GM18907 (cell line): ENCODE measurements around the gene PGRMC2.

ENCODE experiments used
- ATAC-seq: cut with Tn5 transposase; IDR thresholded peaks from one replicate; pipeline ENCODE4 v1.9.1; 2021; ENCODE audit warnings: mild to moderate bottlenecking, moderate library complexity; ENCODE audit not compliant: unreplicated experiment

PGRMC2 gene

GRCh38 chr4:128299848-128300247, 12.2 kb upstream of the PGRMC2 start:
- no peak for ATAC-seq

- no peak for ATAC-seq
Measured at GRCh38 chr4:128298852-128299251, 11.2 kb upstream of the PGRMC2 start.

- no peak for ATAC-seq
Measured at GRCh38 chr4:128298146-128298758, 10.6 kb upstream of the PGRMC2 start.

GRCh38 chr4:128295255-128295654, 7.6 kb upstream of the PGRMC2 start:
- ATAC-seq, result no peak

- ATAC-seq, result no peak
Measured at GRCh38 chr4:128294464-128294863, 6.9 kb upstream of the PGRMC2 start.

- no peak for ATAC-seq
Measured at GRCh38 chr4:128292349-128292748, 4.7 kb upstream of the PGRMC2 start.

- ATAC-seq, result no peak
Measured at GRCh38 chr4:128291096-128291495, 3.5 kb upstream of the PGRMC2 start.

- no peak for ATAC-seq
Measured at GRCh38 chr4:128290526-128290925, 2.9 kb upstream of the PGRMC2 start.

- ATAC-seq, result no peak
Measured at GRCh38 chr4:128289523-128290158, 2.0 kb upstream of the PGRMC2 start.

GRCh38 chr4:128288689-128289106, 1.1 kb upstream of the PGRMC2 start:
- no peak for ATAC-seq

GRCh38 chr4:128287871-128288688, 467 bp upstream of the PGRMC2 start:
- peak; percentile 85 for ATAC-seq

- peak; percentile 17 for ATAC-seq
Measured at GRCh38 chr4:128286474-128287058, 1.0 kb downstream of the PGRMC2 start.

GRCh38 chr4:128285085-128285997, 2.3 kb downstream of the PGRMC2 start:
- ATAC-seq, result no peak

GRCh38 chr4:128284317-128284716, 3.3 kb downstream of the PGRMC2 start:
- ATAC-seq, result no peak

- no peak for ATAC-seq
Measured at GRCh38 chr4:128283071-128283470, 4.5 kb downstream of the PGRMC2 start.

GRCh38 chr4:128282516-128282915, 5.1 kb downstream of the PGRMC2 start:
- ATAC-seq, result no peak

GRCh38 chr4:128281354-128281753, 6.3 kb downstream of the PGRMC2 start:
- ATAC-seq, result no peak

- ATAC-seq, result no peak
Measured at GRCh38 chr4:128279624-128280225, 7.9 kb downstream of the PGRMC2 start.

- no peak for ATAC-seq
Measured at GRCh38 chr4:128277856-128278255, 9.8 kb downstream of the PGRMC2 start.

- no peak for ATAC-seq
Measured at GRCh38 chr4:128275346-128275745, 12.3 kb downstream of the PGRMC2 start.
